H1 (cell line): ENCODE results near the gene ALPG. TPM values are rescaled to one million over a fixed set of nuclear protein-coding genes. Genes with fewer than 3 reads are reported as not detected.

Experiments used
- CTCF ChIA-PET: fragments of 300-600 bp; sonication (Branson Sonifier 250); formaldehyde crosslinking; loops from one replicate; lab custom pipeline; 2021; ENCODE audit not compliant: partially characterized antibody; lab: Charles Lee
- POLR2A ChIA-PET: fragments of 300-600 bp; sonication (Branson Sonifier 250); formaldehyde crosslinking; loops from one replicate; lab custom pipeline; 2021; ENCODE audit warnings: inconsistent platforms; ENCODE audit not compliant: partially characterized antibody; lab: Charles Lee
- DNase-seq, 2 experiments: peaks; one replicate each; pipeline versions ENCODE4 v3.0.0 to v3.0.0-alpha.2; 2010 to 2022; ENCODE audit warnings: low spot score in 2 of 2, low read depth in 1 of 2, mixed read lengths in 1 of 2
- FAIRE-seq: peaks from 2 replicates; lab custom pipeline; 2011; peaks lifted over from hg19 to GRCh38; lab: Jason Lieb, UNC
- H2AFZ ChIP-seq: 2 replicates; pipeline ENCODE4 v1.8.1; 2012; ENCODE audit warnings: low read length, inconsistent platforms
- H2AK5ac ChIP-seq: 2 replicates; pipeline ENCODE4 v1.6.1; 2013; ENCODE audit warnings: low read depth, low read length
- H2BK120ac ChIP-seq: replicated peaks from 2 replicates; pipeline ENCODE3; 2013; ENCODE audit warnings: low read depth, low read length, inconsistent platforms
- H2BK12ac ChIP-seq: 2 replicates; pipeline ENCODE4 v1.6.1; 2013; ENCODE audit warnings: low read depth, low read length
- H2BK15ac ChIP-seq: 2 replicates; pipeline ENCODE4 v1.6.1; 2013; ENCODE audit warnings: low read length
- H2BK20ac ChIP-seq: 2 replicates; pipeline ENCODE4 v1.6.1; 2013; ENCODE audit warnings: low read length
- H2BK5ac ChIP-seq: 2 replicates; pipeline ENCODE4 v1.6.1; 2013; ENCODE audit warnings: low read depth, low read length
- H3K14ac ChIP-seq: 2 replicates; pipeline ENCODE4 v1.6.1; 2013; ENCODE audit warnings: inconsistent platforms; ENCODE audit not compliant: insufficient read length
- H3K18ac ChIP-seq: 2 replicates; pipeline ENCODE4 v1.6.1; 2013; ENCODE audit warnings: low read length; ENCODE audit errors: extremely low read depth
- H3K23ac ChIP-seq: 2 replicates; pipeline ENCODE4 v1.6.1; 2013; ENCODE audit warnings: inconsistent platforms; ENCODE audit not compliant: insufficient read length
- H3K23me2 ChIP-seq: 2 replicates; pipeline ENCODE4 v1.6.1; 2013; ENCODE audit warnings: low read depth, low read length
- H3K27ac ChIP-seq: 2 replicates; pipeline ENCODE4 v1.6.1; 2011; ENCODE audit warnings: low read depth, low read length, inconsistent platforms
- H3K27me3 ChIP-seq, 4 experiments: replicated peaks in 1 of 4; 1 replicate in 1 of 4; 2 replicates in 3 of 4; pipeline versions ENCODE4 v1.6.1 to v1.8.1; 2011 to 2013; ENCODE audit warnings: low read length in 3 of 4, mild to moderate bottlenecking in 3 of 4, inconsistent platforms in 2 of 4, mixed read lengths in 2 of 4, moderate library complexity in 1 of 4; ENCODE audit not compliant: control insufficient read depth in 3 of 4, insufficient read depth in 3 of 4; ENCODE audit errors: extremely low read depth in 1 of 4
- H3K36me3 ChIP-seq, 4 experiments: 2 replicates each; pipeline versions ENCODE4 v1.6.1 to v1.8.1; 2011 to 2013; ENCODE audit warnings: mild to moderate bottlenecking in 4 of 4, low read length in 3 of 4, moderate library complexity in 2 of 4, control low read depth in 1 of 4, inconsistent platforms in 1 of 4; ENCODE audit not compliant: insufficient read depth in 4 of 4, control insufficient read depth in 2 of 4
- H3K4ac ChIP-seq: replicated peaks from 2 replicates; pipeline ENCODE3; 2013; ENCODE audit warnings: low read length, low read depth, mixed read lengths, inconsistent platforms; ENCODE audit not compliant: insufficient read length
- H3K4me1 ChIP-seq, 4 experiments: replicated peaks in 1 of 4; 1 replicate in 1 of 4; 2 replicates in 3 of 4; pipeline versions ENCODE4 v1.6.1 to v1.8.1; 2011 to 2013; ENCODE audit warnings: low read length in 3 of 4, inconsistent platforms in 2 of 4, mixed read lengths in 1 of 4; ENCODE audit not compliant: insufficient read depth in 4 of 4, control insufficient read depth in 3 of 4
- H3K4me2 ChIP-seq, 2 experiments: 2 replicates each; pipeline versions ENCODE4 v1.6.1 to v1.8.1; 2011 to 2013; ENCODE audit warnings: low read depth in 2 of 2, low read length in 2 of 2, control low read depth in 1 of 2, inconsistent platforms in 1 of 2, mild to moderate bottlenecking in 1 of 2; ENCODE audit not compliant: insufficient read depth in 1 of 2
- H3K4me3 ChIP-seq, 4 experiments: fragments of 200-600, 300-600 bp in 1 of 4; sonication (generic), shearing (Covaris generic), sonication (Bioruptor Twin) in 1 of 4; 2 replicates each; pipeline versions ENCODE4 v1.5.1 to v1.8.1; 2011 to 2016; ENCODE audit warnings: low read length in 4 of 4, low read depth in 3 of 4, control low read depth in 2 of 4, inconsistent platforms in 2 of 4, mild to moderate bottlenecking in 2 of 4, mixed read lengths in 1 of 4, moderate library complexity in 1 of 4; ENCODE audit not compliant: insufficient read depth in 2 of 4; ENCODE audit errors: extremely low read depth in 1 of 4
- H3K56ac ChIP-seq: replicated peaks from 2 replicates; pipeline ENCODE3; 2013; ENCODE audit warnings: low read depth, mild to moderate bottlenecking, mixed read lengths, low read length, inconsistent platforms; ENCODE audit not compliant: insufficient read length
- H3K79me1 ChIP-seq: 2 replicates; pipeline ENCODE4 v1.6.1; 2013; ENCODE audit warnings: low read depth, low read length, control low read depth
- H3K79me2 ChIP-seq, 2 experiments: 2 replicates each; pipeline versions ENCODE4 v1.6.1 to v1.8.1; 2012 to 2013; ENCODE audit warnings: low read length in 2 of 2, mild to moderate bottlenecking in 2 of 2, inconsistent platforms in 1 of 2; ENCODE audit not compliant: insufficient read depth in 2 of 2, control insufficient read depth in 1 of 2
- H3K9ac ChIP-seq, 4 experiments: replicated peaks in 1 of 4; 1 replicate in 1 of 4; 2 replicates in 3 of 4; pipeline versions ENCODE4 v1.6.1 to v1.8.1; 2011 to 2013; ENCODE audit warnings: low read depth in 3 of 4, low read length in 3 of 4, control low read depth in 2 of 4, mild to moderate bottlenecking in 2 of 4, moderate library complexity in 2 of 4, inconsistent platforms in 1 of 4; ENCODE audit errors: extremely low read depth in 1 of 4
- H3K9me3 ChIP-seq, 2 experiments: 2 replicates each; pipeline versions ENCODE4 v1.6.1 to v1.8.1; 2012 to 2013; ENCODE audit warnings: mild to moderate bottlenecking in 2 of 2, moderate library complexity in 2 of 2, control low read depth in 1 of 2, inconsistent platforms in 1 of 2, low read depth in 1 of 2, low read length in 1 of 2, mixed read lengths in 1 of 2; ENCODE audit not compliant: insufficient read depth in 2 of 2
- H4K20me1 ChIP-seq, 2 experiments: replicated peaks in 1 of 2; 2 replicates each; pipeline versions ENCODE3 to v1.8.1; 2011 to 2013; ENCODE audit warnings: inconsistent platforms in 2 of 2, low read length in 2 of 2, mild to moderate bottlenecking in 1 of 2; ENCODE audit not compliant: insufficient read depth in 2 of 2, control insufficient read depth in 1 of 2
- H4K5ac ChIP-seq: 2 replicates; pipeline ENCODE4 v1.6.1; 2013; ENCODE audit warnings: low read length, low read depth, mixed read lengths, inconsistent platforms; ENCODE audit not compliant: insufficient read length
- H4K8ac ChIP-seq: 2 replicates; pipeline ENCODE4 v1.8.0; 2013; ENCODE audit warnings: mild to moderate bottlenecking, moderate library complexity, low read length, inconsistent platforms; ENCODE audit not compliant: insufficient read depth; ENCODE audit errors: extremely low read depth
- H4K91ac ChIP-seq: replicated peaks from 2 replicates; pipeline ENCODE3; 2013; ENCODE audit warnings: low read length, mixed read lengths, inconsistent platforms; ENCODE audit not compliant: insufficient read length
- CREB1 ChIP-seq: IDR thresholded peaks from 2 replicates; pipeline ENCODE4 v1.6.1; 2012; ENCODE audit warnings: inconsistent platforms
- CTCF ChIP-seq, 3 experiments: IDR thresholded peaks; 1 replicate in 2 of 3; 2 replicates in 1 of 3; pipeline versions ENCODE4 v1.5.1 to v1.6.1; 2011; ENCODE audit warnings: low read length in 3 of 3, mild to moderate bottlenecking in 3 of 3, inconsistent platforms in 2 of 3, low read depth in 1 of 3, moderate library complexity in 1 of 3; ENCODE audit not compliant: insufficient read depth in 1 of 3; ENCODE audit errors: control extremely low read depth in 1 of 3
- EP300 ChIP-seq, 2 experiments: IDR thresholded peaks; 1 replicate in 1 of 2; 2 replicates in 1 of 2; pipeline ENCODE4 v1.6.1; 2011 to 2012; ENCODE audit warnings: low read depth in 2 of 2, low read length in 2 of 2, mild to moderate bottlenecking in 2 of 2, borderline replicate concordance in 1 of 2, inconsistent platforms in 1 of 2, moderate library complexity in 1 of 2
- KDM4A ChIP-seq: IDR thresholded peaks from one replicate; pipeline ENCODE4 v1.7.1; 2012; ENCODE audit warnings: low read depth, mild to moderate bottlenecking, moderate library complexity, low read length, inconsistent platforms; ENCODE audit not compliant: severe bottlenecking
- PHF8 ChIP-seq: fragments of 200-600 bp; sonication (generic); conservative IDR thresholded peaks from 2 replicates; pipeline ENCODE4 v1.7.1; 2012; ENCODE audit warnings: low read depth, mild to moderate bottlenecking, inconsistent platforms, low read length, moderate library complexity
- POLR2AphosphoS5 ChIP-seq: IDR thresholded peaks from 2 replicates; pipeline ENCODE4 v1.6.1; 2011; ENCODE audit warnings: low read depth, low read length
- SAP30 ChIP-seq: fragments of 300-600 bp; sonication (generic); IDR thresholded peaks from 2 replicates; pipeline ENCODE4 v1.7.1; 2012; ENCODE audit warnings: low read length, moderate library complexity, mild to moderate bottlenecking, inconsistent platforms; ENCODE audit not compliant: insufficient read depth, insufficient replicate concordance
- SIX5 ChIP-seq: IDR thresholded peaks from 2 replicates; pipeline ENCODE4 v1.6.1; 2011; ENCODE audit warnings: mild to moderate bottlenecking, low read depth, low read length
- SRF ChIP-seq: IDR thresholded peaks from 2 replicates; pipeline ENCODE4 v1.6.1; 2011; ENCODE audit warnings: mild to moderate bottlenecking, low read depth, low read length, moderate library complexity
- TEAD4 ChIP-seq: IDR thresholded peaks from 2 replicates; pipeline ENCODE4 v1.6.1; 2012; ENCODE audit warnings: low read depth, low read length, inconsistent platforms, mixed read lengths
- WGBS, 2 experiments: shearing (Covaris generic) in 1 of 2; methylation state at CpG; one replicate each; pipeline versions ENCODE4 v1.1.6 to v1.1.7; 2013 to 2015; ENCODE audit warnings: low lambda C conversion rate in 2 of 2, mixed read lengths in 2 of 2, inconsistent platforms in 1 of 2, low coverage in 1 of 2, missing lambda C conversion rate in 1 of 2; ENCODE audit not compliant: insufficient replicate concordance in 2 of 2, insufficient coverage in 1 of 2, insufficient read length in 1 of 2; ENCODE audit errors: extremely low coverage in 1 of 2, missing lambda C conversion rate in 1 of 2; 5-methylcytosine and 5-hydroxymethylcytosine counted together
- polyA plus RNA-seq, 7 experiments: library from polyadenylated mRNA; depleted of rRNA in 3 of 7; stranded (reverse) in 5 of 7; unstranded in 2 of 7; fragments of >200 nt in 5 of 7; fragments of 200-250 nt in 2 of 7; gene quantifications; 1 replicate in 5 of 7; 2 replicates in 1 of 7; 4 replicates in 1 of 7; pipeline versions ENCODE4 v1.2.1 to v1.2.3, GENCODE V29; 2011 to 2013; ENCODE audit warnings: missing spikeins in 2 of 7, mixed read lengths in 2 of 7
- total RNA-seq: library from RNA; stranded (reverse); fragmentation: NEBNext Ultra II Directional; extraction: Animal tissue kit (Norgen Biotek cat#: 25700); gene quantifications from 2 replicates; pipeline ENCODE4 v1.2.1, GENCODE V29; 2021

ALPG gene
- total and polyA plus RNA-seq, 2 of the 8 experiments (the other 6 are each of a cell fraction or from before 2014, with no cell fraction given), result 0.56 to 2.1 TPM

- H3K4me3 ChIP-seq, result no peak overlapping the region
- ChIA-PET CTCF (interaction anchor here (1.2 to 8.3 kb wide), 10 partner anchors 10 to 470 kb away, joined by 3 to 88 read pairs (median 6); no protein-coding TSS in a partner anchor), POLR2A (interaction anchor here (1.0 to 1.9 kb wide), 4 partner anchors 8 to 45 kb away, joined by 3 to 7 read pairs (median 4); no protein-coding TSS in a partner anchor)
- H3K79me2 ChIP-seq, result no peaks in the 10 kb centered on the region
- no peaks in the 10 kb centered on the region for H3K9me3 ChIP-seq
- H3K56ac ChIP-seq, result no peak overlapping the region
- H2BK15ac ChIP-seq, result peak overlapping the region; percentile 31
- DNase-seq, result no peak
- 93% methylated on average over 4 of the region's 4 CpGs; no CpG with 5 or more reads in 1 of the 2 experiments for WGBS, 2 experiments
- H2BK20ac ChIP-seq, result 0 out of 2 replicates have a peak overlapping the region, but pooled peaks have one; percentile 7
- H3K4me1 ChIP-seq, result peaks cover 0 to 12% (median 4%) of the 10 kb centered on the region in 4 experiments; a peak in 5 of 7 replicates
- H2AK5ac ChIP-seq, result peak overlapping the region; percentile 9; the same call in 1 of the 2 replicates
- H3K27me3 ChIP-seq, result no peaks in the 10 kb centered on the region; a peak in 1 of 7 replicates
- peak overlapping the region; percentile 21; the same call in 1 of the 2 replicates for H2BK5ac ChIP-seq
- peak overlapping the region; percentile 71; the same call in 1 of the 2 replicates for H2BK12ac ChIP-seq
- H3K9ac ChIP-seq, result no peak overlapping the region
- H4K5ac ChIP-seq, result peak overlapping the region; percentile 76
- H3K79me1 ChIP-seq, result no peaks in the 10 kb centered on the region
- no peak overlapping the region for H3K4ac ChIP-seq
- no peak overlapping the region for H3K23ac ChIP-seq
- H3K4me2 ChIP-seq, result no peak overlapping the region; a peak in 1 of 4 replicates
- no peak for FAIRE-seq
- no peak overlapping the region for H3K14ac ChIP-seq
- no peaks in the 10 kb centered on the region for H3K23me2 ChIP-seq
- no peak overlapping the region for H2BK120ac ChIP-seq
- no peak overlapping the region for H2AFZ ChIP-seq
- no peaks in the 10 kb centered on the region for H3K36me3 ChIP-seq
- H3K27ac ChIP-seq, result no peak overlapping the region
- H4K91ac ChIP-seq, result no peak overlapping the region
- H3K18ac ChIP-seq, result no peak overlapping the region
- no peak overlapping the region for H4K8ac ChIP-seq
- H4K20me1 ChIP-seq, result no peaks in the 10 kb centered on the region
- TF ChIP-seq CTCF (IDR thresholded peaks at IDR 0.05; ENCODE audit: control extremely low read depth in 1 of 3, insufficient read depth in 1 of 3, low read depth in 1 of 3, low read length in 3 of 3) (no peak), CREB1 (no peak), EP300 (IDR thresholded peaks at IDR 0.05; ENCODE audit: borderline replicate concordance in 1 of 2, low read depth in 2 of 2, low read length in 2 of 2) (no peak), SAP30 (no peak), SIX5 (no peak), PHF8 (no peak), KDM4A (no peak), POLR2AphosphoS5 (no peak), TEAD4 (no peak), SRF (no peak)
Measured at GRCh38 chr2:232376260-232376659, 30.4 kb upstream of the ALPG start.
